Measurements from ENCODE around the gene INSYN1. TPM values are rescaled to one million over a fixed set of nuclear protein-coding genes. Genes with fewer than 3 reads are reported as not detected.
"Not testable (repeated sequence)": the region's sequence is repeated elsewhere in the genome, so short reads cannot be mapped to it uniquely, and the experiment has no call there.

INSYN1 gene
- total and polyA plus RNA-seq, 2 experiments from 2014 or later: 0.11 to 10.4 TPM

GRCh38 chr15:73709686-73710085 lies 43.5 kb downstream of the INSYN1 start:
- Histone ChIP-seq H2AFZ (no peak overlapping the region), H3K9me3 (ENCODE audit: low read depth) (no peaks in the 10 kb centered on the region), H3K4me2 (ENCODE audit: unreplicated experiment) (no peak overlapping the region), H3K9ac (no peak overlapping the region), H4K20me1 (ENCODE audit: insufficient read depth) (no peaks in the 10 kb centered on the region), H3K4me1 (ENCODE audit: insufficient read depth) (no peaks in the 10 kb centered on the region), H3K36me3 (ENCODE audit: low read depth) (peaks cover 7% of the 10 kb centered on the region; the same call in 1 of the 2 replicates), H3K27ac (no peak overlapping the region), H3K4me3 (no peak overlapping the region), H3K27me3 (replicated peaks; ENCODE audit: insufficient read depth) (no peaks in the 10 kb centered on the region), H3F3A (ENCODE audit: insufficient read depth) (0 out of 2 replicates have a peak, but pooled peaks cover under 1% of the 10 kb centered on the region), H3K79me2 (ENCODE audit: insufficient read depth) (peaks cover 8% of the 10 kb centered on the region), H3K9me2 (ENCODE audit: insufficient read depth) (no peaks in the 10 kb centered on the region)
- in situ Hi-C loops (cut with MboI): no loop called here
- no peak for TF ChIP-seq EZH2 (IDR thresholded peaks at IDR 0.05; ENCODE audit: insufficient read depth, poor library complexity, severe bottlenecking)
- no peak for TF ChIP-seq EZH2phosphoT487 (IDR thresholded peaks at IDR 0.05; ENCODE audit: insufficient read depth, low read depth)
- no peak for DNase-seq
- WGBS, 2 experiments (ENCODE audit: low coverage in 1 of 2, low lambda C conversion rate in 2 of 2, missing lambda C conversion rate in 2 of 2): 95 to 100% methylated on average over 4 of the region's 4 CpGs

GRCh38 chr15:73709241-73709640 lies 43.9 kb downstream of the INSYN1 start:
- DNase-seq: no peak
- H3K9me2 ChIP-seq (ENCODE audit: insufficient read depth): no peaks in the 10 kb centered on the region
- H3F3A ChIP-seq (ENCODE audit: insufficient read depth): no peaks in the 10 kb centered on the region
- no peak overlapping the region for H3K27ac ChIP-seq
- no peaks in the 10 kb centered on the region for H3K4me1 ChIP-seq (ENCODE audit: insufficient read depth)
- H3K36me3 ChIP-seq (ENCODE audit: low read depth): peaks cover 7% of the 10 kb centered on the region; the same call in 1 of the 2 replicates
- H3K79me2 ChIP-seq (ENCODE audit: insufficient read depth): peaks cover 8% of the 10 kb centered on the region
- H3K9ac ChIP-seq: no peak overlapping the region
- no peaks in the 10 kb centered on the region for H4K20me1 ChIP-seq (ENCODE audit: insufficient read depth)
- H3K4me2 ChIP-seq (ENCODE audit: unreplicated experiment): no peak overlapping the region
- H3K9me3 ChIP-seq (ENCODE audit: low read depth): no peaks in the 10 kb centered on the region
- H3K4me3 ChIP-seq: no peak overlapping the region
- H2AFZ ChIP-seq: no peak overlapping the region
- H3K27me3 ChIP-seq (replicated peaks; ENCODE audit: insufficient read depth): no peaks in the 10 kb centered on the region
- in situ Hi-C loops (cut with MboI): no loop called here
- WGBS, 2 experiments (ENCODE audit: low coverage in 1 of 2, low lambda C conversion rate in 2 of 2, missing lambda C conversion rate in 2 of 2): 94 to 98% methylated on average over 6 of the region's 6 CpGs
- TF ChIP-seq EZH2 (IDR thresholded peaks at IDR 0.05; ENCODE audit: insufficient read depth, poor library complexity, severe bottlenecking) (no peak), EZH2phosphoT487 (IDR thresholded peaks at IDR 0.05; ENCODE audit: insufficient read depth, low read depth) (no peak)

GRCh38 chr15:73708691-73709090 lies 44.5 kb downstream of the INSYN1 start:
- Histone ChIP-seq H3K27me3 (replicated peaks; ENCODE audit: insufficient read depth) (no peaks in the 10 kb centered on the region), H3K36me3 (ENCODE audit: low read depth) (peaks cover 7% of the 10 kb centered on the region; the same call in 1 of the 2 replicates), H3K4me3 (no peak overlapping the region), H4K20me1 (ENCODE audit: insufficient read depth) (no peaks in the 10 kb centered on the region), H2AFZ (no peak overlapping the region), H3K9ac (no peak overlapping the region), H3K4me1 (ENCODE audit: insufficient read depth) (no peaks in the 10 kb centered on the region), H3F3A (ENCODE audit: insufficient read depth) (no peaks in the 10 kb centered on the region), H3K4me2 (ENCODE audit: unreplicated experiment) (no peak overlapping the region), H3K79me2 (ENCODE audit: insufficient read depth) (peaks cover 8% of the 10 kb centered on the region), H3K9me2 (ENCODE audit: insufficient read depth) (no peaks in the 10 kb centered on the region), H3K27ac (no peak overlapping the region), H3K9me3 (ENCODE audit: low read depth) (no peaks in the 10 kb centered on the region)
- in situ Hi-C loops (cut with MboI): no loop called here
- TF ChIP-seq EZH2phosphoT487 (IDR thresholded peaks at IDR 0.05; ENCODE audit: insufficient read depth, low read depth) (no peak), EZH2 (IDR thresholded peaks at IDR 0.05; ENCODE audit: insufficient read depth, poor library complexity, severe bottlenecking) (no peak)
- DNase-seq: no peak
- WGBS, 2 experiments (ENCODE audit: low coverage in 1 of 2, low lambda C conversion rate in 2 of 2, missing lambda C conversion rate in 2 of 2): 92 to 93% methylated on average over 6 of the region's 6 CpGs

- no peak for TF ChIP-seq EZH2 (IDR thresholded peaks at IDR 0.05; ENCODE audit: insufficient read depth, poor library complexity, severe bottlenecking)
- TF ChIP-seq EZH2phosphoT487 (IDR thresholded peaks at IDR 0.05; ENCODE audit: insufficient read depth, low read depth): no peak
- peak; percentile 66 for DNase-seq
- Histone ChIP-seq H3K9ac (no peak overlapping the region), H3K9me2 (ENCODE audit: insufficient read depth) (no peaks in the 10 kb centered on the region), H3K4me3 (no peak overlapping the region), H2AFZ (no peak overlapping the region), H3K27ac (no peak overlapping the region), H3K4me1 (ENCODE audit: insufficient read depth) (no peaks in the 10 kb centered on the region), H3F3A (ENCODE audit: insufficient read depth) (no peaks in the 10 kb centered on the region), H3K27me3 (replicated peaks; ENCODE audit: insufficient read depth) (no peaks in the 10 kb centered on the region), H3K36me3 (ENCODE audit: low read depth) (peaks cover 7% of the 10 kb centered on the region; the same call in 1 of the 2 replicates), H3K4me2 (ENCODE audit: unreplicated experiment) (no peak overlapping the region), H3K79me2 (ENCODE audit: insufficient read depth) (peaks cover 27% of the 10 kb centered on the region), H3K9me3 (ENCODE audit: low read depth) (no peaks in the 10 kb centered on the region), H4K20me1 (ENCODE audit: insufficient read depth) (peaks cover under 1% of the 10 kb centered on the region; the same call in 1 of the 2 replicates)
- in situ Hi-C loops (cut with MboI): no loop called here
- 46 to 47% methylated on average over 13 of the region's 13 CpGs for WGBS, 2 experiments (ENCODE audit: low coverage in 1 of 2, low lambda C conversion rate in 2 of 2, missing lambda C conversion rate in 2 of 2)
These were observed 48.1 kb downstream of the INSYN1 start for GRCh38 chr15:73704869-73705645.

GRCh38 chr15:73704142-73704868 lies 48.8 kb downstream of the INSYN1 start:
- H3K9me2 ChIP-seq (ENCODE audit: insufficient read depth); H3K9me3 ChIP-seq (ENCODE audit: low read depth); H3K4me3 ChIP-seq; in situ Hi-C loops (cut with MboI); H4K20me1 ChIP-seq (ENCODE audit: insufficient read depth); H3K27me3 ChIP-seq (replicated peaks; ENCODE audit: insufficient read depth); H3F3A ChIP-seq (ENCODE audit: insufficient read depth); DNase-seq; H3K4me2 ChIP-seq (ENCODE audit: unreplicated experiment); H2AFZ ChIP-seq; H3K27ac ChIP-seq; H3K4me1 ChIP-seq (ENCODE audit: insufficient read depth); H3K9ac ChIP-seq; H3K36me3 ChIP-seq (ENCODE audit: low read depth): not testable (repeated sequence)
- WGBS, 2 experiments (ENCODE audit: low coverage in 1 of 2, low lambda C conversion rate in 2 of 2, missing lambda C conversion rate in 2 of 2): 81 to 83% methylated on average over 19 to 23 of the region's 23 CpGs
- peaks cover 35% of the 10 kb centered on the region for H3K79me2 ChIP-seq (ENCODE audit: insufficient read depth)

GRCh38 chr15:73703601-73704000 lies 49.5 kb downstream of the INSYN1 start:
- H3K4me1 ChIP-seq (ENCODE audit: insufficient read depth); DNase-seq; H3K4me3 ChIP-seq; H4K20me1 ChIP-seq (ENCODE audit: insufficient read depth); H3K9me2 ChIP-seq (ENCODE audit: insufficient read depth); H3K9me3 ChIP-seq (ENCODE audit: low read depth); in situ Hi-C loops (cut with MboI); H2AFZ ChIP-seq; H3K4me2 ChIP-seq (ENCODE audit: unreplicated experiment); H3K9ac ChIP-seq; H3K27me3 ChIP-seq (replicated peaks; ENCODE audit: insufficient read depth); H3K27ac ChIP-seq; H3F3A ChIP-seq (ENCODE audit: insufficient read depth); H3K36me3 ChIP-seq (ENCODE audit: low read depth): not testable (repeated sequence)
- peaks cover 42% of the 10 kb centered on the region for H3K79me2 ChIP-seq (ENCODE audit: insufficient read depth)
- 85% methylated on average over 22 to 23 of the region's 23 CpGs for WGBS, 2 experiments (ENCODE audit: low coverage in 1 of 2, low lambda C conversion rate in 2 of 2, missing lambda C conversion rate in 2 of 2)
